ENCODE results near the gene SEMA4D. TPM values are rescaled to one million over a fixed set of nuclear protein-coding genes. Genes with fewer than 3 reads are reported as not detected.

Gene SEMA4D
- total RNA-seq, 1 donor from 2014 or later = 46.2 TPM

DNA sequence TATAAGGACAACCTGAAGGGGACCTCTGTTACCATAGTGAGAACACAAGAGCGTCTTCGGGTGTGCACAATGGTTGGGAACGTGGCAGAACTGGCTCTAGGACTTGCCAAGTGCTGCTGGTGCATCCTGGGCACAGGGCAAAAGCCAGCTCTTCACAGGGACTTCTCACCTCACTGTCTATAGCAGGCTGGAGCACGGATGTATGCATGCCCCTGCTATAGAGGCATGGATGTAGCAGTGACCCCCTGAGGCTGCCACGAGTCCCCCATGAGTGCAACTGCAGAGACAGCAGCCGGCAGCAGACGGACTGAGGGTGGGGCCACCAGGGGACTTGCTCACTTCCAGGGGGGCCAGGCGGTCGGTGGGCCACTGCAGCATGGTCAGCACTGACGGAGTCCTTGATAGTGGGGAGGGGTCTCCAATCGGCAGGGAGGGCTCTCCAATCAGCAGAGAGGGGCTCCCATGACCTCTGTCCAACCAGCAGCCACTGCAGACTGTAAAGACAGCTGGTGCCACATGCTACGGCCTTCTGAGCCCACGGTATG lies 64.9 kb downstream of the SEMA4D start:
- Histone ChIP-seq H3K4me3 (no peak overlapping the region), H3K27me3 (no peaks in the 10 kb centered on the region), H3K27ac (no peak overlapping the region), H3K9me3 (no peaks in the 10 kb centered on the region), H3K36me3 (no peaks in the 10 kb centered on the region), H3K4me1 (peaks cover 37% of the 10 kb centered on the region)
- DNase-seq = no peak
- TF ChIP-seq, protein P1, sequence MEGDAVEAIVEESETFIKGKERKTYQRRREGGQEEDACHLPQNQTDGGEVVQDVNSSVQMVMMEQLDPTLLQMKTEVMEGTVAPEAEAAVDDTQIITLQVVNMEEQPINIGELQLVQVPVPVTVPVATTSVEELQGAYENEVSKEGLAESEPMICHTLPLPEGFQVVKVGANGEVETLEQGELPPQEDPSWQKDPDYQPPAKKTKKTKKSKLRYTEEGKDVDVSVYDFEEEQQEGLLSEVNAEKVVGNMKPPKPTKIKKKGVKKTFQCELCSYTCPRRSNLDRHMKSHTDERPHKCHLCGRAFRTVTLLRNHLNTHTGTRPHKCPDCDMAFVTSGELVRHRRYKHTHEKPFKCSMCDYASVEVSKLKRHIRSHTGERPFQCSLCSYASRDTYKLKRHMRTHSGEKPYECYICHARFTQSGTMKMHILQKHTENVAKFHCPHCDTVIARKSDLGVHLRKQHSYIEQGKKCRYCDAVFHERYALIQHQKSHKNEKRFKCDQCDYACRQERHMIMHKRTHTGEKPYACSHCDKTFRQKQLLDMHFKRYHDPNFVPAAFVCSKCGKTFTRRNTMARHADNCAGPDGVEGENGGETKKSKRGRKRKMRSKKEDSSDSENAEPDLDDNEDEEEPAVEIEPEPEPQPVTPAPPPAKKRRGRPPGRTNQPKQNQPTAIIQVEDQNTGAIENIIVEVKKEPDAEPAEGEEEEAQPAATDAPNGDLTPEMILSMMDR (IDR thresholded peaks at IDR 0.05) = no peak
- ATAC-seq = no peak
- intact Hi-C loops (cut with DNase I) = no loop called here

DNA sequence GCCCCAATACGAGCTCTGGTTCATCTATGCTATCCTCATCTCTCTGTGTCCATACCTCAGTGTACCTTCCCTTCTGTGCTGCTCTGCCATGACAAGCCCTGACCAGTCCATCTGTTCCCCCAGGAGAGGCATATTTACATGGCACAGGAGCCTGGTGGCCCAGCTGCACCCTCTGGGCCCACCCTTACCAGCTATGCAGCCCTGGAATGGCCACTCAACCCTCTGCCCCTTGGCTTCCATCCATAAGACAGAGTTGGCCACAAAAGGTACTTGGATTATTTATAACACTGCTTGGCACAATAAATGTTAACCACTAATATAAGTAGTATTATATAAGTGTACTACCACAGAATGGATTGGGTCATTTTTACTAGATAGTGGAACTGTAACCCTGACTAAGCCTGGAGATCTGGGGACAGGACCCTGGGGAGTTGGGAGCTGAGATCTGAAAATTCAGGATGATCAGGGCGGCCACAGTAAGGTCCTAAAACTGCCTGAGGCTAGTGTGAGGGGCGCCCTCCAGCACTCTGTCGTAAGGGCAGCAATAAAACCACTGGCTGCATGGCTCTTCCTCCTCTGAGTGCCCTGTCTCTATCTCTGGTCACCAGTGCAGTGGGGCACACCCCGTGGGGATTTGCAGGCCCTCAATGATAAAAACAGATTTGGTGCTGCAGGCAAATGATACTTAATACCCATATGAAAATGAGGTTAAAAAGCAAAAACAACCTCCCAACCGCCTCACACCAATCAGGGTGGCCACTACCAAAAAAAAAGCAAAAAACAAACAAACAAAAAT lies 65.8 kb downstream of the SEMA4D start:
- H3K4me1 ChIP-seq = peaks cover 30% of the 10 kb centered on the region

DNA sequence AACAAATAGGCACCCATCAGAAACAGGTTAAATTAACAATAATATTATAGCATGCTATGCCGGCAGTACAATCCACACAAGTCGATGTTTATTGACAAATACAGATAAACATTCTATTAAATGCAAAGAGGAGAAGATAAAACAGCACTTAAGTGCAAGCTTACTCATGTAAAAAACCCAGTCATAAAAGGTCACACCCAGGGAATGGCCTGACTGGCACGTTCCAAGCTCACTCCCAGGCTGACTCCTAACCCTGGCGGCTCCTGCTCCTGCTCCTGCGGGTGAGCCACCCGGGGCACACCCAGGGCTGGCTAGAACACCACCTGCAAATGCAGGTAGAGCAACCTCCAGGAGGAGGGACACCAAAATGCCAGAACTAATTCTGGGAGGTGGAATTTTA lies 66.9 kb downstream of the SEMA4D start:
- H3K27me3 ChIP-seq = no peaks in the 10 kb centered on the region
- DNase-seq (no peak), ATAC-seq (no peak)
- no peaks in the 10 kb centered on the region for H3K36me3 ChIP-seq
- H3K9me3 ChIP-seq = no peaks in the 10 kb centered on the region
- TF ChIP-seq, protein P1 (IDR thresholded peaks at IDR 0.05) = no peak
- H3K4me1 ChIP-seq = peaks cover 21% of the 10 kb centered on the region
- H3K27ac ChIP-seq = no peak overlapping the region
- H3K4me3 ChIP-seq = no peak overlapping the region
- intact Hi-C loops (cut with DNase I) = no loop called here

More for the DNA sequence above, 65.8 kb downstream of the SEMA4D start:
- Histone ChIP-seq H3K27ac (no peak overlapping the region), H3K27me3 (no peaks in the 10 kb centered on the region), H3K9me3 (no peaks in the 10 kb centered on the region), H3K36me3 (no peaks in the 10 kb centered on the region), H3K4me3 (no peak overlapping the region)
- ATAC-seq = peak; percentile 39
- TF ChIP-seq, protein P1 (IDR thresholded peaks at IDR 0.05) = no peak
- no peak for DNase-seq
- intact Hi-C loops (cut with DNase I) = no loop called here

DNA sequence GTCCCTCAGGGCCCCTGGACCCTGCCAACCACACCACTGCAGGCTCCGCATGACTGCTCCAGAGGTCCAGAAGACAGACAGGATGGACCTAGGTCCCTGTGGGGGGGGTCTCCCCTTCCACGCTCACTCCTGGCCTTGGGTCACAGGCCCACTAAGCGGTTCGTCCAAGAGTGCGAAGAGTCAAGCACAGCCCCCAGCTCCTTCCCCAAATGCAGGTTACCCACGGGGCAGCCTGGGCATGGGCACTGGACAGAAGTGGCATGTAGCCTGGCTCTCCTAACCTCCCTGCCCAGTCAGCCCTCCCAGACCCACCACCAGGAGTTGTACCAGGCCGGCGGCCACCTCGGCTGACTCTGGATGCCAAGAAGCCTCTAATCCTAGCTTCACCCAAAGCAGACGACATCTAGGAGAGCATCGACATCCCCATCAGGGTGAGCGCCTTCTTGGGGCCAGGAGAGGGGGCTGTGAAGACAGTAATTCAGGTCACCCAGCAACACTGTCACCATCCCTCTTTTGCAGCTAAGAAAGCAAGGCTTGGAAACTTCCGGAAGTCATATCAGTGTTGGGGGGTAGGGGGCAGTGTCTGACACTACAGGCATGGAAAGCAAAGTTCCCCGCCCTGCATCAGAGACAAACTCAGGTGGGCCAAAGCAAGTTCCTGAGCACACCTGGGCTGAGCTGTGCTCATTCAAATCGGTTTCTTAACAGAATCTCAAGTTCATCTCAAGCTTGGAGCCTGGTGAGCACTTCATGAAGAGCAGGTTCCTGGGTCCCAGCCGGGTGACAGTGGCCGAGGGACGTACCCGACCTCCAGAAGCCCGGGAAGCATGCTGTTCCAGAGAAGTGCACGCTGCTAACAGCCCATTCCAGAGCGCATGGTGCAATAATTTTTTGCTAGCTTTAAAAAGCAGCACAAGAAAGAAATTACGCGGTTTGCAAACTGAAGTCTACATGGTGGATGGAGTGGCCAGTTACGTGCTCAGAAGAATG lies 68.7 kb downstream of the SEMA4D start:
- H3K27ac ChIP-seq = no peak overlapping the region
- ATAC-seq (no peak), DNase-seq (no peak)
- intact Hi-C loops (cut with DNase I) = no loop called here
- no peaks in the 10 kb centered on the region for H3K9me3 ChIP-seq
- TF ChIP-seq, protein P1 (IDR thresholded peaks at IDR 0.05) = peak; percentile 19
- H3K4me3 ChIP-seq = no peak overlapping the region
- no peaks in the 10 kb centered on the region for H3K36me3 ChIP-seq
- no peaks in the 10 kb centered on the region for H3K27me3 ChIP-seq
- H3K4me1 ChIP-seq = peaks cover 9% of the 10 kb centered on the region

DNA sequence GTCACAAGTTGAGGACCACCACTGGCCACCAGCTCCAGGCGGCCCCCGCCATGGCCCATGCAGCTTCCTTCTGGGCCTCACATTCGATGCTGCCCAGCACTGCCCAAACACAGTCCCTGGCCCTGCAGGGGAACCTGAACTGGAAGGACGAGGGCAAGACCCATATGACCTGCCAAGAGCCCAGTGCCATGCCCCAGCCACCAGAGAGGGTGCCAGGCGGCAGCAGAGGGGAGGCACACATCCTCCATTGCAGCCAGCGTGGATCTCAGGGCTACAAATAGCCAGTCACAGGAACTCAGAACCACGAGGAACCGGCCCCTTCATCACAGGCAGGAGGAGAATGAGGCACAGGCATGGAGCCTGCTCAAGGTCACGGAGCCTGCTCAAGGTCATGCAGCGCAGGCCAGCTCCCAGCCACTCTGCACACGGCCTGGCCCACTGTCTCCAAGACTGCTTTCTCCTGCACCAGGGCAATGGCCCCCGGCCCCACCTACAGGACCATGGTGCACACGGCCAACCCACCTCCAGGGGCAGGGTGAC lies 69.6 kb downstream of the SEMA4D start:
- Histone ChIP-seq H3K4me3 (no peak overlapping the region), H3K36me3 (no peaks in the 10 kb centered on the region), H3K27me3 (no peaks in the 10 kb centered on the region), H3K4me1 (peaks cover 9% of the 10 kb centered on the region), H3K27ac (no peak overlapping the region), H3K9me3 (no peaks in the 10 kb centered on the region)
- TF ChIP-seq, protein P1 (IDR thresholded peaks at IDR 0.05) = no peak
- ATAC-seq (no peak), DNase-seq (no peak)
- intact Hi-C loops (cut with DNase I) = no loop called here
